Uterus (tissue), 2 donors: ENCODE data around the gene LGALS3.

Experiments
- POLR2A ChIP-seq, 2 donors: fragments of 450-650 bp; IDR thresholded peaks; one replicate each; pipeline ENCODE4 v1.6.1; 2016; ENCODE audit warnings: antibody characterized with exemption in 2 of 2, mild to moderate bottlenecking in 1 of 2, moderate library complexity in 1 of 2
- TF ChIP-seq, protein P1 (sequence below), 4 experiments: fragments of 200-600 bp in 2 of 4; fragments of 450-650 bp in 2 of 4; sonication (generic) in 2 of 4; IDR thresholded peaks; one replicate each; pipeline ENCODE4 v1.5.1; 2016 to 2019; ENCODE audit warnings: antibody characterized with exemption in 4 of 4, mild to moderate bottlenecking in 2 of 4, moderate library complexity in 1 of 4

DNA sequence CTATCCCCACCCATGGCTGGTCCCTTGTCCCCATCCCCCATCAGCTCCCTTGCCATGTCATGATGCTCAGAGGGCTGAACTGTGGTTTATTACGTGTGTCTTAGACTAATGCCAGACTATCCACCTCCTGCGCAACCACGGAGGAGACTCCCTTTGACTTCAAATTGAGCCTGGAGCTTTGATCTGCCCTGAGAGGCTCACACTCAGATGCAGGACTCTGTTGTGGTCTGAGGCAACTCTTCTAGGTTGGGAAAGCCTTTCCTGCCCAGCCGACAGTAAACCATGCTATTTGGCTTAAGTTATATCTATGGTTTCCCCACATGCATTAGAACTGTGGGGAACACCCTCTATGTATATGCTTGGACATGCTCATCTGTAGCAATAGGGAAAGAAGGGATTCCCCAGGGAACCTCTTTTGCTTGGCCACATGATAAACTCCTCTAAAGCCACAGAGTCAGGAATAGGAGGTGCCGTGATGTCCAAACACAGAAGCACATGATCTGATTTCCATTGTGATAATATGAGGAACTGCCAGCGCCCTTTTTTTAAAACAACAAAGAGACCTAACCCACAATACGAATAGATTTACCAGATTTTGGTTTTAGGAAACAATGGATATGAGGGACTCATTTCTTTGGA lies 11.1 kb upstream of the LGALS3 start:
- TF ChIP-seq, protein P1, sequence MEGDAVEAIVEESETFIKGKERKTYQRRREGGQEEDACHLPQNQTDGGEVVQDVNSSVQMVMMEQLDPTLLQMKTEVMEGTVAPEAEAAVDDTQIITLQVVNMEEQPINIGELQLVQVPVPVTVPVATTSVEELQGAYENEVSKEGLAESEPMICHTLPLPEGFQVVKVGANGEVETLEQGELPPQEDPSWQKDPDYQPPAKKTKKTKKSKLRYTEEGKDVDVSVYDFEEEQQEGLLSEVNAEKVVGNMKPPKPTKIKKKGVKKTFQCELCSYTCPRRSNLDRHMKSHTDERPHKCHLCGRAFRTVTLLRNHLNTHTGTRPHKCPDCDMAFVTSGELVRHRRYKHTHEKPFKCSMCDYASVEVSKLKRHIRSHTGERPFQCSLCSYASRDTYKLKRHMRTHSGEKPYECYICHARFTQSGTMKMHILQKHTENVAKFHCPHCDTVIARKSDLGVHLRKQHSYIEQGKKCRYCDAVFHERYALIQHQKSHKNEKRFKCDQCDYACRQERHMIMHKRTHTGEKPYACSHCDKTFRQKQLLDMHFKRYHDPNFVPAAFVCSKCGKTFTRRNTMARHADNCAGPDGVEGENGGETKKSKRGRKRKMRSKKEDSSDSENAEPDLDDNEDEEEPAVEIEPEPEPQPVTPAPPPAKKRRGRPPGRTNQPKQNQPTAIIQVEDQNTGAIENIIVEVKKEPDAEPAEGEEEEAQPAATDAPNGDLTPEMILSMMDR (IDR thresholded peaks at IDR 0.05) = no peak
- no peak for TF ChIP-seq POLR2A (IDR thresholded peaks at IDR 0.05)
